Cardiac muscle cell (in vitro differentiated cells and primary cell): ENCODE measurements around the gene PRKCA. TPM values are rescaled to one million over a fixed set of nuclear protein-coding genes. Genes with fewer than 3 reads are reported as not detected.

Experiments
- DNase-seq, 2 donors: peaks; one replicate each; pipeline versions ENCODE4 v3.0.0 to v3.0.0-alpha.2; 2010 to 2017; ENCODE audit warnings: low read depth in 1 of 2, low spot score in 1 of 2
- H3K27ac ChIP-seq: fragments of 200-600 bp; sonication (generic); 2 replicates; pipeline ENCODE4 v1.5.1; 2016
- H3K27me3 ChIP-seq: fragments of 200-600 bp; sonication (generic); 2 replicates; pipeline ENCODE4 v1.6.0; 2016; ENCODE audit warnings: control low read depth
- H3K36me3 ChIP-seq: fragments of 200-600 bp; sonication (generic); 2 replicates; pipeline ENCODE4 v1.5.1; 2016; ENCODE audit warnings: control low read depth
- H3K4me1 ChIP-seq: fragments of 200-600 bp; sonication (generic); 2 replicates; pipeline ENCODE4 v1.8.1; 2017; ENCODE audit warnings: low read depth, mild to moderate bottlenecking, mixed run types
- H3K4me3 ChIP-seq: fragments of 200-600 bp; sonication (generic); 2 replicates; pipeline ENCODE4 v1.5.1; 2016; ENCODE audit warnings: mild to moderate bottlenecking
- H3K9me3 ChIP-seq: fragments of 200-600 bp; sonication (generic); 2 replicates; pipeline ENCODE4 v1.5.1; 2017; ENCODE audit warnings: low read depth, mild to moderate bottlenecking, control low read depth
- polyA plus RNA-seq: library from polyadenylated mRNA; unstranded; fragments of >200 nt; fragmentation: Nextera tagmentation; extraction: Ambion mirVana; gene quantifications from 2 replicates; pipeline ENCODE4 v1.2.1, GENCODE V29; 2016
- total RNA-seq: library from RNA; depleted of rRNA; stranded (reverse); fragments of >200 nt; gene quantifications from 2 replicates; pipeline ENCODE4 v1.2.3, GENCODE V29; 2016
- TF ChIP-seq, protein P1 (sequence below): IDR thresholded peaks from 2 replicates; pipeline ENCODE4 v1.5.1; 2012; ENCODE audit warnings: low read depth, mild to moderate bottlenecking, low read length

Gene PRKCA
- total and polyA plus RNA-seq, 2 experiments from 2014 or later: 3.1 to 10.3 TPM

DNA sequence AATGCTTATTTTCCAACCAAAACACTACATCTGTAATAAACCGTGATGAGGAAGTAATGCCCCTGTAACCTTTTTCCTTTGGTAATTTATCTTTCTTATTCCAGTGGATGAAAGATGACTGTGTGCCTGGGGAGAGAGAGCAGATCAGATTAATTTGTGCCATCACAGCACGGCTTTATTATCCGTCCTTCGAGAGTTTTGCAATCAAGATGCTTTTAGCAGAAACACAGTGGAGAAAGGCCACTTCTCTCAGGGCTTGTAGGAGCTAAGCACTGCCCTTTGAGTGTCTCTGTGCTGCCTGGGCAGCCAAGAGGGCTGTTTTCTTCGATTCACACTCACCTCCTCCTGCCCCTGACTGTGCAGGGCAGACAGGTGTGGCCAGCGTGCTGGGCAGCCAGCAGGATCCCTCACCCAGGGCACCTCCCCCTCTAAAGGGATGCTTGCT is 190.2 kb downstream of the PRKCA start:
- TF ChIP-seq, protein P1, sequence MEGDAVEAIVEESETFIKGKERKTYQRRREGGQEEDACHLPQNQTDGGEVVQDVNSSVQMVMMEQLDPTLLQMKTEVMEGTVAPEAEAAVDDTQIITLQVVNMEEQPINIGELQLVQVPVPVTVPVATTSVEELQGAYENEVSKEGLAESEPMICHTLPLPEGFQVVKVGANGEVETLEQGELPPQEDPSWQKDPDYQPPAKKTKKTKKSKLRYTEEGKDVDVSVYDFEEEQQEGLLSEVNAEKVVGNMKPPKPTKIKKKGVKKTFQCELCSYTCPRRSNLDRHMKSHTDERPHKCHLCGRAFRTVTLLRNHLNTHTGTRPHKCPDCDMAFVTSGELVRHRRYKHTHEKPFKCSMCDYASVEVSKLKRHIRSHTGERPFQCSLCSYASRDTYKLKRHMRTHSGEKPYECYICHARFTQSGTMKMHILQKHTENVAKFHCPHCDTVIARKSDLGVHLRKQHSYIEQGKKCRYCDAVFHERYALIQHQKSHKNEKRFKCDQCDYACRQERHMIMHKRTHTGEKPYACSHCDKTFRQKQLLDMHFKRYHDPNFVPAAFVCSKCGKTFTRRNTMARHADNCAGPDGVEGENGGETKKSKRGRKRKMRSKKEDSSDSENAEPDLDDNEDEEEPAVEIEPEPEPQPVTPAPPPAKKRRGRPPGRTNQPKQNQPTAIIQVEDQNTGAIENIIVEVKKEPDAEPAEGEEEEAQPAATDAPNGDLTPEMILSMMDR: no peak
- H3K4me1 ChIP-seq: no peaks in the 10 kb centered on the region
- no peaks in the 10 kb centered on the region for H3K36me3 ChIP-seq
- no peak overlapping the region for H3K4me3 ChIP-seq
- H3K27ac ChIP-seq: no peak overlapping the region
- H3K9me3 ChIP-seq: no peaks in the 10 kb centered on the region
- no peaks in the 10 kb centered on the region for H3K27me3 ChIP-seq
- peak in 1 of 2 donors; percentile 46 for DNase-seq

GRCh38 chr17:66493283-66494019 is 191.0 kb downstream of the PRKCA start:
- TF ChIP-seq, protein P1: no peak
- DNase-seq: peak in 1 of 2 donors; percentile 83
- no peaks in the 10 kb centered on the region for H3K9me3 ChIP-seq
- H3K36me3 ChIP-seq: no peaks in the 10 kb centered on the region
- no peak overlapping the region for H3K4me3 ChIP-seq
- no peak overlapping the region for H3K27ac ChIP-seq
- H3K4me1 ChIP-seq: no peaks in the 10 kb centered on the region
- no peaks in the 10 kb centered on the region for H3K27me3 ChIP-seq

- Histone ChIP-seq H3K4me1 (no peaks in the 10 kb centered on the region), H3K9me3 (no peaks in the 10 kb centered on the region), H3K27me3 (no peaks in the 10 kb centered on the region), H3K36me3 (no peaks in the 10 kb centered on the region), H3K27ac (no peak overlapping the region), H3K4me3 (no peak overlapping the region)
- TF ChIP-seq, protein P1: no peak
- peak in 1 of 2 donors; percentile 85 for DNase-seq
Measured at GRCh38 chr17:66494023-66494803, 191.8 kb downstream of the PRKCA start.

DNA sequence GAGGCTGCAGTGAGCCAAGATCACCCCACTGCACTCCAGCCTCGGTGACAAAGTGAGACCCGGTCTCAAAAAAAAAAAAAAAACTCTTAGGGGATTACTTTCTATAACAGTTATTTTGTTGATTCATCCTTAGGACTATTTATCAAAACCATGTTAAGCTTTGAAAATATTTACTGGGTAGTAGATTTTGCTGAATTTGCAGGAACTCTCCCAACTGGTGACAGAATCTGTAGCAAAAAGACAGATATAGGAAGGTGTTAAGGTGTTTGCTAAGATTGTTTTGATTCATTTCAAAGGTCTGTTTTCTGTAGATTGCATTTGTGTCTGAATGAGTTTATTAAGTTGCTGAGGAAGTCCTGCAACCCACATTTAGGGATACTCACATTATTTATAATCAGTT is 192.6 kb downstream of the PRKCA start:
- H3K4me1 ChIP-seq: no peaks in the 10 kb centered on the region
- no peaks in the 10 kb centered on the region for H3K36me3 ChIP-seq
- H3K4me3 ChIP-seq: no peak overlapping the region
- TF ChIP-seq, protein P1: no peak
- DNase-seq: no peak
- no peaks in the 10 kb centered on the region for H3K9me3 ChIP-seq
- no peak overlapping the region for H3K27ac ChIP-seq
- no peaks in the 10 kb centered on the region for H3K27me3 ChIP-seq

DNA sequence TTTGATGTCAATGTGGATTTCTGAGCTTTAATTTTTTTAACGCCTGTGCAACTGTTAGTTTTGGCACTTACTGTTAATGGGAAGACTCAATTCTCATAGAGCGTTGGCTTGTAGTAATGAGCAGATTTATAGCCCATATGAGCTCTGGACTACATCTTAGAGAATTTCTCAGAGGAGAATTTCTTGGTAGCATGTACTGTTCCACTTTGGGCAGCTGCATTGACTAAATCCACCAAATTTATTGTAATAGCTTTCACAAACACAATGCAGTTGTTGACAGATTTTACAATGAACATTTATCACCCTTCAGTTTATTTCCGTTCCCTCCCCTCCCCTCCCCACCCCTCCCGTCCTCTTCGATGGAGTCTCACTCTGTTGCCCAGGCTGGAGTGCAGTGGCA is 193.9 kb downstream of the PRKCA start:
- no peaks in the 10 kb centered on the region for H3K27me3 ChIP-seq
- no peaks in the 10 kb centered on the region for H3K36me3 ChIP-seq
- no peak overlapping the region for H3K27ac ChIP-seq
- H3K4me1 ChIP-seq: no peaks in the 10 kb centered on the region
- no peaks in the 10 kb centered on the region for H3K9me3 ChIP-seq
- H3K4me3 ChIP-seq: no peak overlapping the region
- DNase-seq: no peak
- TF ChIP-seq, protein P1: no peak
